Stimulated activated CD8-positive, alpha-beta memory T cell treated with anti-CD3 and anti-CD28 coated beads, Interleukin-2, amount 100 ng/mL, for 48 hours (primary cell): Measurements from ENCODE around the gene DGKQ.

ENCODE experiments used
- DNase-seq, 2 donors: peaks; one replicate each; pipeline ENCODE4 v3.0.0-alpha.2; 2020; ENCODE audit warnings: low read depth in 2 of 2

Gene DGKQ

GRCh38 chr4:961351-962230, 11.8 kb downstream of the DGKQ start:
- no peak for DNase-seq

- DNase-seq = no peak
Measured at GRCh38 chr4:960636-961350, 12.6 kb downstream of the DGKQ start.

- DNase-seq = no peak
Measured at GRCh38 chr4:960140-960635, 13.2 kb downstream of the DGKQ start.

GRCh38 chr4:959338-960139, 13.8 kb downstream of the DGKQ start:
- DNase-seq = no peak

GRCh38 chr4:958696-959337, 14.6 kb downstream of the DGKQ start:
- no peak for DNase-seq

- no peak for DNase-seq
Measured at GRCh38 chr4:958314-958665, 15.1 kb downstream of the DGKQ start.

- no peak for DNase-seq
Measured at GRCh38 chr4:957581-958313, 15.6 kb downstream of the DGKQ start.

- no peak for DNase-seq
Measured at GRCh38 chr4:957231-957580, 16.2 kb downstream of the DGKQ start.

- no peak for DNase-seq
Measured at GRCh38 chr4:956531-957230, 16.7 kb downstream of the DGKQ start.

GRCh38 chr4:955931-956381, 17.4 kb downstream of the DGKQ start:
- no peak for DNase-seq

- DNase-seq = no peak
Measured at GRCh38 chr4:955161-955921, 18.0 kb downstream of the DGKQ start.

- DNase-seq = no peak
Measured at GRCh38 chr4:954211-955020, 19.0 kb downstream of the DGKQ start.

- DNase-seq = no peak
Measured at GRCh38 chr4:953574-953915, 19.8 kb downstream of the DGKQ start.

- DNase-seq = no peak
Measured at GRCh38 chr4:952881-953573, 20.3 kb downstream of the DGKQ start.

GRCh38 chr4:951594-952468, 21.5 kb downstream of the DGKQ start:
- no peak for DNase-seq

- DNase-seq = no peak
Measured at GRCh38 chr4:951186-951585, 22.2 kb downstream of the DGKQ start.
